Stimulated activated CD4-positive, alpha-beta T cell treated with anti-CD3 and anti-CD28 coated beads, Interleukin-4, amount 100 ng/mL, for 24 hours (primary cell): ENCODE data around the gene ATRNL1.

Experiments
- DNase-seq: peaks from one replicate; pipeline ENCODE4 v3.0.0-alpha.2; 2020

ATRNL1 gene

GRCh38 chr10:115854740-115855435, 761.7 kb downstream of the ATRNL1 start:
- no peak for DNase-seq

GRCh38 chr10:115856580-115856979, 763.4 kb downstream of the ATRNL1 start:
- DNase-seq = no peak

GRCh38 chr10:115857856-115858255, 764.7 kb downstream of the ATRNL1 start:
- DNase-seq = no peak

- DNase-seq = no peak
Measured at GRCh38 chr10:115860182-115861107, 767.3 kb downstream of the ATRNL1 start.

GRCh38 chr10:115861455-115861854, 768.3 kb downstream of the ATRNL1 start:
- DNase-seq = no peak

GRCh38 chr10:115861864-115862263, 768.7 kb downstream of the ATRNL1 start:
- no peak for DNase-seq

- DNase-seq = no peak
Measured at GRCh38 chr10:115866174-115866573, 773.0 kb downstream of the ATRNL1 start.

- DNase-seq = no peak
Measured at GRCh38 chr10:115866691-115867090, 773.5 kb downstream of the ATRNL1 start.

- DNase-seq = no peak
Measured at GRCh38 chr10:115867305-115867704, 774.1 kb downstream of the ATRNL1 start.

- no peak for DNase-seq
Measured at GRCh38 chr10:115871855-115872254, 778.7 kb downstream of the ATRNL1 start.

GRCh38 chr10:115875172-115875571, 782.0 kb downstream of the ATRNL1 start:
- DNase-seq = no peak

GRCh38 chr10:115879372-115880089, 786.4 kb downstream of the ATRNL1 start:
- DNase-seq = no peak

GRCh38 chr10:115882021-115882420, 788.9 kb downstream of the ATRNL1 start:
- no peak for DNase-seq

- DNase-seq = no peak
Measured at GRCh38 chr10:115883372-115883771, 790.2 kb downstream of the ATRNL1 start.

GRCh38 chr10:115884331-115884730, 791.2 kb downstream of the ATRNL1 start:
- DNase-seq = no peak

- no peak for DNase-seq
Measured at GRCh38 chr10:115895166-115895565, 802.0 kb downstream of the ATRNL1 start.

- no peak for DNase-seq
Measured at GRCh38 chr10:115898242-115898641, 805.1 kb downstream of the ATRNL1 start.

GRCh38 chr10:115902596-115902995, 809.4 kb downstream of the ATRNL1 start:
- DNase-seq = no peak

GRCh38 chr10:115903207-115903606, 810.0 kb downstream of the ATRNL1 start:
- DNase-seq = no peak

- DNase-seq = no peak
Measured at GRCh38 chr10:115903845-115904244, 810.7 kb downstream of the ATRNL1 start.

GRCh38 chr10:115909037-115909436, 815.9 kb downstream of the ATRNL1 start:
- no peak for DNase-seq

GRCh38 chr10:115909962-115910731, 817.0 kb downstream of the ATRNL1 start:
- DNase-seq = no peak

- DNase-seq = no peak
Measured at GRCh38 chr10:115914475-115914874, 821.3 kb downstream of the ATRNL1 start.
